GM21423 (cell line): ENCODE measurements around the gene UMODL1.

Experiments used
- ATAC-seq: cut with Tn5 transposase; IDR thresholded peaks from one replicate; pipeline ENCODE4 v1.9.1; 2021; ENCODE audit warnings: mild to moderate bottlenecking, moderate library complexity; ENCODE audit not compliant: unreplicated experiment

UMODL1 gene, protein sequence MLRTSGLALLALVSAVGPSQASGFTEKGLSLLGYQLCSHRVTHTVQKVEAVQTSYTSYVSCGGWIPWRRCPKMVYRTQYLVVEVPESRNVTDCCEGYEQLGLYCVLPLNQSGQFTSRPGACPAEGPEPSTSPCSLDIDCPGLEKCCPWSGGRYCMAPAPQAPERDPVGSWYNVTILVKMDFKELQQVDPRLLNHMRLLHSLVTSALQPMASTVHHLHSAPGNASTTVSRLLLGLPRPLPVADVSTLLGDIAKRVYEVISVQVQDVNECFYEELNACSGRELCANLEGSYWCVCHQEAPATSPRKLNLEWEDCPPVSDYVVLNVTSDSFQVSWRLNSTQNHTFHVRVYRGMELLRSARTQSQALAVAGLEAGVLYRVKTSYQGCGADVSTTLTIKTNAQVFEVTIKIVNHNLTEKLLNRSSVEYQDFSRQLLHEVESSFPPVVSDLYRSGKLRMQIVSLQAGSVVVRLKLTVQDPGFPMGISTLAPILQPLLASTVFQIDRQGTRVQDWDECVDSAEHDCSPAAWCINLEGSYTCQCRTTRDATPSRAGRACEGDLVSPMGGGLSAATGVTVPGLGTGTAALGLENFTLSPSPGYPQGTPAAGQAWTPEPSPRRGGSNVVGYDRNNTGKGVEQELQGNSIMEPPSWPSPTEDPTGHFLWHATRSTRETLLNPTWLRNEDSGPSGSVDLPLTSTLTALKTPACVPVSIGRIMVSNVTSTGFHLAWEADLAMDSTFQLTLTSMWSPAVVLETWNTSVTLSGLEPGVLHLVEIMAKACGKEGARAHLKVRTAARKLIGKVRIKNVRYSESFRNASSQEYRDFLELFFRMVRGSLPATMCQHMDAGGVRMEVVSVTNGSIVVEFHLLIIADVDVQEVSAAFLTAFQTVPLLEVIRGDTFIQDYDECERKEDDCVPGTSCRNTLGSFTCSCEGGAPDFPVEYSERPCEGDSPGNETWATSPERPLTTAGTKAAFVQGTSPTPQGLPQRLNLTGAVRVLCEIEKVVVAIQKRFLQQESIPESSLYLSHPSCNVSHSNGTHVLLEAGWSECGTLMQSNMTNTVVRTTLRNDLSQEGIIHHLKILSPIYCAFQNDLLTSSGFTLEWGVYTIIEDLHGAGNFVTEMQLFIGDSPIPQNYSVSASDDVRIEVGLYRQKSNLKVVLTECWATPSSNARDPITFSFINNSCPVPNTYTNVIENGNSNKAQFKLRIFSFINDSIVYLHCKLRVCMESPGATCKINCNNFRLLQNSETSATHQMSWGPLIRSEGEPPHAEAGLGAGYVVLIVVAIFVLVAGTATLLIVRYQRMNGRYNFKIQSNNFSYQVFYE

DNA sequence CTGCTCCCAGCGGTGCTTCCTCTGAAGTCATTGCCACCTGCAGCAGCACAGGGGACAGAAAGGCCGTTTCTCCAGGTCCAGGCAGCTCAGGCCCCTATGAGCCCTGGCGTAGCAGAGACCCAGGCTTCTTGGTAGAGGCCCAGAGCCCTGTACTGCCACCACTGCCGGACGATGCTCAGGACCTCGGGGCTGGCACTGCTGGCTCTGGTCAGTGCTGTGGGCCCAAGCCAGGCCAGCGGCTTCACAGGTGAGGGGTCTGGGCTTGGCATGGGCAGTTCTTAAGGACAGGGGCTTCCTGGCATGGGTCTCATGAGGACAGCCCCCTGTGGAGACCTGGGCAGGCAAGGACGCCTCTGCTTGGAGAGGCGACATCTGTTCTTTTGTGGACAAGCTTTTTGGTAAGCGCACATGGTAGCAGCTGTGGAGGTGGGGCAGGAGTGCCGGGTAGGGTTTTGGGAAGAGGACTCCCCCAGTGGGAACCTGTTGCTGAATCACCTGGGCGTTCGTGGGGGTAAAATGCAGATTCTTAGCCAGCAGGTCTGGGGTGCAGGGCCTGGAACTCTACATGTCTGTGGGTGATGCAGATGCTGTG lies at the start of gene UMODL1:
TSS of gene UMODL1 (plus strand) at position 172 of the 592 bp plus-strand sequence. CDS start at position 172, 0 bp downstream.
- no peak for ATAC-seq

DNA sequence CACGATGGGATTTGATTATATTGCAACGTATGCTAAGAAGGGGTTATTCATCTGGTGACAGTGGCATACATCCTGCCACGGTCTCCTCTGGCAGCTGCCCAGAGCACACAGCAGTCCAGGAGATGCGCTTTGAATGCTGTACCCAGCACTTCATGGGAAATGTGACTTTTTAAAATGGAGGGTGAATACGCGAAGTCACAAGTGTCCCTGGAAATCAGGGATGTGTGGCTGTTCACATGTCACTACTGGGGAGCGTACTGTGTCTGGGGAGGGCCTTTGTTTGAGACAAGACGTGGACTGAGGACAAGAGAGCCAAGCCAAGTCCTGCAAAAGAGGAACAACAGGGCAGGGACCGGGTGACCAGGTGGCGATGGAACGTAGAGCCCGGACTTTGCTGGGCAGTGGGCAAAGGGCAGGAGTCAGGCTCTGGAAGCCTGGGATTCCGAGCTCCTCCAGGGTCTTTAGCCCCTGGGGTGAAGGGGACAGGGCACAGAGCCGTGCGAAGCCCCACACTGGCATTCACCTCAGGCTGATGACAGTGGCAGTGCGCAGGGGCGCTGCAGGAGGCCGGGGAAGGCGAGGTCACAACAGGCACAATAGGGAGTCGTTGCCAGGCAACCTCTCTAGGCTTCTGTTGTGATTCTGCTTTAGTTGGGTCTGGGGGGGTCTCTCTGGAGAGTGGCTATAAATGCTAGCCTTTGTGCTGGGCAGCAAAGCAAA lies 49.6 kb upstream of the UMODL1 start:
- ATAC-seq = no peak

DNA sequence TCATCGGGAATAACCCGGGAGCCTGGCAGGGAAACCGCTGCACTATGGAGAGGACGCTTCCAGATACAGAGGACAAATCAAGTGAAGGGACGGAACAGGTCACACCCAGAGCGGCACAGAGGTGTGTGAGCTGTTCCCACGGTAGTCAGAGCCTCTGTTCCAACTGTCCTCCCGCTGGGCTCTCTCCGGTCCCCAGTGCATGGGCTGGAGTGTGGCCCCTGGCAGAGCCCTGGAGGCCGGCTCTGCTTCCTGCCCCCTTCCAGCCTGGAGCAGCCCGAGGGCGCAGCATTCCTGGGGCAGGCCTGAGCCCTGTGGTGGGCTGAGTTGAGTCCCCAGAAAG lies 49.1 kb upstream of the UMODL1 start:
- ATAC-seq = no peak

DNA sequence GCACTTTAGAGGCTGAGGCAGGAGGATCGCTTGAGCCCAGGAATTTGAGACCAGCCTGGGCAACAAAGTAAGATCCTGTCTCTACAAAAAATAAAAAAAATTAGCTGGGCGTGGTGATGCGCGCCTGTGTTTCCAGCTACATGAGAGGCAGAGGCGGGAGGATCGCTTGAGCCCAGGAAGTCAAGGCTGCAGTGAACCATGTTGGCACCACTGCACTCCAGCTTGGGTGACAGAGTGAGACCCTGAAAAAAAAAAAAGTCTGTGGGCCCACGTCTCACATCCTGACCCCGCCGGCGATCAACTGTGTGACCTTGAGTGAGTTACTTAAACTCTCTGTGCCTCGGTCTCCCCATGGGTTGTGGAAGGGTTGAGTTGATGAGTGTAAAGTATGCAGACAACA lies 48.2 kb upstream of the UMODL1 start:
- no peak for ATAC-seq

DNA sequence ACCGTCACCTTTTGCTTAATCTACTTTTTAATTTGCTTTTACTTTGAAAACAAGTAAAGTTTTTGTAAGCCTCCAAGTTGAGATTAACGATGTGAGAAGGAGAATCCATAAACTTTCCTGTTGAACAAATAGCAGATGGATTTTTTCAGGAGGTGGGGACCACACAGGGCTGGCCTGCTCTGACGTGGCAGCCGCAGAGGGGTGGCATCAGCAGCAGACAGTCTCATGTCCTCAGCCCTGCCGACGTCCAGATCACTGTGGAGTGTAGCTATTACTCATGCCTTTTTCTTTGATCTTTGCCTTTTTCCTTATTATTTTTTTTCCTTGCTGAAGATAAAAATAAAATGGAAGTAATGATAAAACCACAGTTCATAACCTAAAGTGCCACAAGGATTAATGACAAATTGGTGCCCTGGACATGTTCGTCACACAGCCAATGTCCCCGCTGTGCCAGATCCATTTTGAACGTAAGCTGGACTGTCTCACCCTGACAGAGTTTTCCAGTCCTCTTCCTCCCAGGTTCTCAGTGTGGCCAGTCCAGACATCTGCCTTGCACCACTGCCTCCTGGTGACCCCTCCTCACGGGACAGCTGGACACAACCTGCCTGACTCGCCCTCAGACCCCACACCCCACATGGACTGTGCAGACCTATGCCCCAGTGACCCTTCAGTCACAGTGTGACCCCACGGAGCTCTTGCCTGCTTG lies 45.6 kb upstream of the UMODL1 start:
- ATAC-seq = no peak

DNA sequence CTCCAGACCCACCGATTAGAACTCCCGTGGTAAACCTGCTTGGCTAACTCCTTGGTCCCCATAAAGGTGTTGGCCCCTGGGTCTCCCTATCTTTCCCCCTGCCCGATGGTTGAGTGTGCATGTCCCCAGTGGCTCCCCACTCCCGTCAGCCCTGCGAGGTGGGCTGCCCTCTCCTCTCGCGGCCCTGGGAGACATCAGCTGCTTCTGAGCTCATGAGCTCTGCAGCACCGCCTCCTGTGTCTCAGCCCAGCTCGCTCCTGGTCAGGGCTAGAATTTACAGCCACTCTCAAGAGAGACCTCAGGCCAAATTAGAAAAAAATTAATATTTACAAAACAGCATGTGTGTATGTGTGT lies 45.1 kb upstream of the UMODL1 start:
- ATAC-seq = no peak

DNA sequence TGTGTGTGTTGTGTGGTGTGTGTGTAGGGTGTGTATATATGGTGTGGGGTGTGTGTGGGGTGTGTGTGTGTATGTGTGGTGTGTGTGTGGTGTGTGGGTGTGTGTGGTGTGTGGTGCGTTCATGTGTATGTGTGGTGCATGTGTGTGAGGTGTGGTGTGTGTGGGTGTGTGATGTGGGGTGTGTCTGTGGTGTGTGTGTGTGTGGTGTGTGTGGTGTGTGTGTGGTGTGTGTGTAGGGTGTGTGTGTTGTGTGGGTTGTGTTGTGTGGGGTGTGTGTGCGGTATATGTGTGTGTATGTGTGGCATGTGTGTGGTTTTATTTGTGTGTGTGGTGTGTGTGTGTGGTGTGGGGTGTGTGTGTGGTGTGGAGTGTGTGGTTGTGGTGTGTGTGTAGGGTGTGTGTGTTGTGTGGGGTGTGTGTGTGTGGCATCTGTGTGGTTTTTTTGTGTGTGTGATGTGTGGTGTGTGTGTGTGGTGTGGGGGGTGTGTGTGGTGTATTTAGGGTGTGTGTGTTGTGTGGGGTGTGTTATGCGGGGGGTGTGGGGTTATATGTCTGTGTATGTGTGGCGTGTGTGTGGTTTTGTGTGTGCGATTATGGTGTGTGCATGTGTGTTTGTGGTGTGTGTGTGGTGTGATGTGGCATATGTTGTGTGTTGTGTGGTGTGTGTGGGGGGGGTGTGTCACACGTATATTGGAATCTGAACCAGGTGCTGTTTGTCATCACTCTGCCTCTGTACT lies 43.9 kb upstream of the UMODL1 start:
- no peak for ATAC-seq

DNA sequence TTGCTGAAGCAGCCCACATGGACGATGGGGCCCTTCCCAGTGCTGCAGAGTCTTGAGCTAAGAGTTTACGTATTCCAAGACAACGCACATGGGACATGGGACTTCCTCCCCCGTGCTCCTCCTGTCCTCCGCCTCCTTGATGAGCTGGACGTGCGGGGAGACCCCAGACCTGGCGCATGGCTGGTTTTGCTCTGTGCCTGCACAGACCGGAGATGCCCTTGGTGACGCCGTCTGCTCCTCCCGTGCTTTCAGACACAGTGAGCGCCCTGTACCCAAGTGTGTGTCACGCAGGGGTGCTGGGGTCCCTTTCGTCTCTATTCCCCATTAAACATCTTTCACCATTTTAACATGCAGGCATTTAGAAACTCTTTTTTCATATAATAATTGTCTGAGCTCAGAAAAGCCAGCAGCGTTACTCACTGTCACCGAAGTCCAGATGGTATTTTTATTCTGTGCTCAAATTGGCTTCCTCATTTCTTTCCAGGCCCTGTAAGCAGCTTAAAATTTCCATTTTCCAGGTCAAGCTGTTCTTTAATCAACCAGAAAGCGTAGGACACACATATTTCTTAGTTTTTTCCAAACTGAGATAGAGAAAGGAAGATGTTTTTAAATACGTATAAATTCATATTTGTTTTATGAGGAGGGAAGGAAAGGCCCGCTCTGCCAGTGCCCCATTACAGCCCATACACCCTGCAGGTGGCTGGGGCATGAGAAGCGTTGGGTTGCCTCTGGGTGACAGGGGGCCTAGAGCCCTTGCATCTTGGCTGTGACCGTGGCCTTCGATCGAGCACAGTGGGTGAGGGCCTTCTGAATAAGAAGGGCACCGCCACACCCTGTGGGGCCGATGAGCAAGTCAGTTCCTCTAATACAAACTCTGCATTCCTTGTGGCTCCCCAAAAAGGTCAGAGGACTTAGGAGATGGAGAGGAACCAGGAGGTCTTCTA lies 43.0 kb upstream of the UMODL1 start:
- ATAC-seq = no peak

DNA sequence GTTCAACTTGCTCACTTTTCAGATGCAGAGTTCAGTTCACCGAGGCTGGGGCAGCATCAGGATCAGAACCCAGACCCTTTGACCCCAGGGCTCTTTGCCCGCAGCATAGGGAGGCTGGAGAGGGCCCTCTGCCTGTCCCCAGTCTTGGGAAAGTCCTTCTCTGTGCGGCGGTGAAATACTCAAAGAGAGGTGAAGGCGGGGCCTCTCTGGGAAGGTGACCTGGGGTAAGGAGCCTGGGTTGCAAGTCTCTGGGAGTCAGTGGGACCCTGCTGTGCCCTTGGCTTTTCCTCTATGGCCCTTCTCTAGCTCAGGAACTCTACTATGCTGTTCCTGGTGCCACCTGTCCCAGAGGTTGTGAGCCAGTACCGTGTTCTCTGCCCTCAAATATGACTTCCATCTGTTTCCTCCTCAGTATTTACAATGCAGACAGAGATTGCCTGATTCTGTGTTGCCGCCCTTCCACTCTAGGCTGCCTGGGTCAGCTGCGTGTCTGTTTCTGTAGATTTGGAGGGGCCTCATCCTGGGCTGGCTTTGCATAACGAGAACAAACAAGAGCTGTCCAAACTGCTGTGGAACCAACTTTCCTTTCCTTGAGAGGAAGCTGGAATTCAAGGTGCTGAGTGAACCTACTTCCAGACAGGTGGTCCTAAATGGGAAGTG lies 42.2 kb upstream of the UMODL1 start:
- no peak for ATAC-seq

DNA sequence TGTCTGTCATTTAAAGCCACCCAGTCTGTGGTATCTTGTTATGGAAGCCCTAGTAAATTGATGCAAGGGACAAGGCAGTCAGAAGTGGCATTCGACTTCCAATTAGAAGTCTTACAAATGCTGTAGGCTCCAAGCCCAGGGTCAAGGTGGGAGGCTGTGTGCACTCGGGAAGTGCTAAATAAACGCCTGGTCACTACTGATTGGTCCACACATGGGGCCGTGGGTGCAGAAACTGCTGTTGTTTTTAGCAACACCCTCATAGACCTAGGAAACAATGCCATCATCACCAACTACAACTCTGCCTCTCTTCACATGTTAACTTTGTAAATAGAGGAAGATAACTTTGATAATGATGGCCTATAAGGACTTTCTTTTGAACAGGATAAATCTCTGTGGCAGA lies 40.8 kb upstream of the UMODL1 start:
- no peak for ATAC-seq

DNA sequence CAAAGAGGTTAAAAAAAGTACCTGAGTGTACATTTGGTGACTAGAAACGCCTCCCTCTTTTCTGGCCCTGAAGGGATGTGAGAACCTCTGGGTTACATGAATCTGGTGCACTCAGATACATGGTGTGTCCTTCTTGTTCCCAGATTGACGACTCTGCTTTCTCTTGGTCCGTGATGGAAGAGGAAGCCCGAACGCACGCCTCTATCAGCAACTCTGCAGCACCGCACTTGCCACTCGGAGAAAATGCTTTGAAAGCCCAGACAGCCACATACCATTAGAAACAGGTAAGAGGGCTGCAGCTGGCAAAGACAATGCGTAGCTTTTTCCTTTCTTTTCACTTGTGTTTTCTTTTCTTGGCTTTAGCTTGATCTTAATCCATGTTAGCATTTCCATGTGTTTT lies 39.9 kb upstream of the UMODL1 start:
- ATAC-seq = no peak

DNA sequence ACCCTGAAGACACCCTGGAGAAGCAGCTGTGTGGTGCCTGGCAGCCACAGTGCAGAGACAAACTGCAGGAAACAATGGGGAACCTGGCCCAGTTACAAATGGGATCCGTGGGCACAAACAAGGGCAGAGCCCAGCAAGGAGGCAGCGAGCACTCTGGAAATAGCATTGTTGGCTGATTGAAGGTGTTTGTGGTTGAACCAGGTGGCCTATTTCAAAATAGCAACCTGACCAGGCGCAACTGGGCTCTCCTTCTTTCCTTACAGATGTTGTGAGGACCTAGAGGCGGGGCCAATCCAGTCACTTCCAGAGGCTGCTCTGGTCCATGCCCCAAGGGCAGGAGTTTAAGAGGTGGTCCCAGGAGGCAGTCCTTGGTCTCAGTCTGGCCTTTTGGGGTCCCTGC lies 39.3 kb upstream of the UMODL1 start:
- no peak for ATAC-seq

DNA sequence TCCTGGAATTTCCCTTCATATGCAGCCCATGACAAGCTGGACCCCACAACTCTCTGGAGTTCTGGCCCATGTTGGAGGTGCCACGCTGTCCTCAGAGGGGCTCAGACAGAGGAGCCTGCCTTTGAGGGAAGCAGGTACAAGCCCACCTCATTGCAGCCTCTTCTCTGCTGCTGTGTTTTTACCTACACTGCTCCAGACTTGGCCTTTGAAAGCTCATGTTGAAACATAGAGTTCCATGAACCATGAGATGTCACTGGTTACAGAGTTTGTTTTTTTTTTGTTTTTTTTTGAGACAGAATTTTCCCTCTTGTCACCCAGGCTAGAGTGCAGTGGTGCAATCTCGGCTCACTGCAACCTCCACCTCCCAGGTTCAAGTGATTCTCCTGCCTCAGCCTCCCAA lies 38.9 kb upstream of the UMODL1 start:
- ATAC-seq = no peak

DNA sequence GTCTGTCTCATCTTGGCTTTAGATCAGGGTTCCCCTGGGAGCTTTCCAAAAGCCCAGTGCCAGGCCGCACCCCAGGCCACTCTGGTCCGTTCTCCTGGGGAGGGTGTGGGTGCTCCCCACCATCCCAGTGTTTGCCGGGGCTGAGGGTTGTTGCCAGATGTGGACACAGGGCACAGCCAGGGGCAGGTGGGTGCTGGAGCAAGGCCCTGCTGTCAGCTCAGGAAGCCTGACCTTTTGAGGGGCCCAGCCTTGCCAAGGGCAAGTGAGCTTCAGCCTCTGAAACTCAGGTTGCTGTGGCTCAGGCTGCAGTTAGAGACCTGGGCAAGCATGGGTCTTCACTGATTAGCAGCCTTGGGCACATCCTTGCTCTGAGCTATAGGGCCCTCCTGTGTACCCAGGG lies 38.1 kb upstream of the UMODL1 start:
- ATAC-seq = no peak

DNA sequence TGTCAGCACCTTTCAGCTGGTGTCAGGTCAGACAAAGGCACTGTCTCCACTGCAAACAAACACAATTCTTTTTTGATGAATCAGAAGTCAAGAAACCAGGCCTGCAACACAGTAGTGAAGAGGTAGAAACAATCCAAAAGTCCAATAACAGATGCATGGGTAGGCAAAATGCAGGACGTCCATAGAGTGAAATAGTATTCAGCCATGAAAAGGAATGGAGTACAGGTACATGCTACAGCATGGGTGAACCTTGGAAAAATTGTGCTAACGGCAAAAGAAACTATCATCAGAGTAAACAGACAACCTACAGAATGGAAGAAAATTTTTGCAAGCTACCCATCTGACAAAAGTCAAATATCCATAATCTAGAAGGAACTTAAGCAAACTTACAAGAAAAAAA lies 34.8 kb upstream of the UMODL1 start:
- no peak for ATAC-seq

DNA sequence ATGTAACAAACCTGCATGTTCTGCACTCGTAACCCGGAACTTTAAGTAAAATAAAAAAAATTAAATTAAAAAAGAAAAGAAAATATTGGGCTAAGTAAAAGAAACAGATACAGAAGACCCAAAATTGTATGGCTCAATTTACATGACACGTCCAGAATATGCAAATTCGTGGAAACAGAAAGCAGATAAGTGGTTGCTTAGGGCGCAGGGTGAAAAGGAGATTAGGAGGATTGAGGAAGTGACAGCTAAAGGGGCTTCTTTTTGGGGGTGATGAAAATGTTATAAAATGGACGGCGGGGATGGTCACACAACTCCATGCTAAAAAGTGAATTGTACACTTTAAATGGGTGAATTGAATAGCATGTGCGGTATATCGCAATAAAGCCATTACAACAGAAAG lies 33.6 kb upstream of the UMODL1 start:
- ATAC-seq = no peak

DNA sequence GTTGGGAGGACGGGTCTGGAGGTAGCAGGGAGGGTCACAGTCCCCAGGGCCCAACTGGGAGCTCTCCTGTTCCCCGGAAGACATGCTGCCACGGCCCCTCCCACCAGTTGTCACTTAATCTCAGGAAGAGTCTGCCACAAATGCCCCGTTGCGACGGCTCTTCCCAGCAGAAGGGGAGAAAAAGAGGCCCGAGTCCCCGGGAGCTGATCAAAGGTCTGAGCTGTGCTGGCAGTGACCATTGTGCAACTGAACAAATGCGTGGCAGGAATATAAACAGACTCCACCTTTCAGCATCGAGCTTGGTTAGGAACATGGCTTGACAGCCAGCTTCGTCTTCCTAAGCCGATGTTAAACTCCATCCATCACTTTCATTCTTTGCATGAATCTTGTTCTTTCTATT lies 33.2 kb upstream of the UMODL1 start:
- no peak for ATAC-seq
